A172 (cell line): Measurements from ENCODE around the gene CES2. TPM values are rescaled to one million over a fixed set of nuclear protein-coding genes. Genes with fewer than 3 reads are reported as not detected.
"Not testable (repeated sequence)": the region's sequence is repeated elsewhere in the genome, so short reads cannot be mapped to it uniquely, and the experiment has no call there.

Source experiments
- DNase-seq: peaks from one replicate; pipeline ENCODE4 v3.0.0-alpha.2; 2015; ENCODE audit warnings: low spot score
- total RNA-seq: library from RNA; depleted of rRNA; stranded (reverse); fragments of >200 nt; shearing (Covaris generic); gene quantifications from 2 replicates; pipeline ENCODE4 v1.2.3, GENCODE V29; 2014

CES2 gene
- total RNA-seq, 1 experiment from 2014 or later: 19.7 TPM

GRCh38 chr16:66934839-66935313, 440 bp upstream of the CES2 start:
- DNase-seq: not testable (repeated sequence)

- no peak for DNase-seq
Measured at GRCh38 chr16:66936462-66936861, 1.1 kb downstream of the CES2 start.

- DNase-seq: no peak
Measured at GRCh38 chr16:66936889-66937554, 1.7 kb downstream of the CES2 start.

- no peak for DNase-seq
Measured at GRCh38 chr16:66937725-66938337, 2.5 kb downstream of the CES2 start.

- no peak for DNase-seq
Measured at GRCh38 chr16:66939366-66939765, 4.0 kb downstream of the CES2 start.

GRCh38 chr16:66940236-66940635, 4.9 kb downstream of the CES2 start:
- no peak for DNase-seq

GRCh38 chr16:66942981-66943380, 7.7 kb downstream of the CES2 start:
- no peak for DNase-seq

- no peak for DNase-seq
Measured at GRCh38 chr16:66943426-66944053, 8.2 kb downstream of the CES2 start.

- no peak for DNase-seq
Measured at GRCh38 chr16:66944054-66944441, 8.7 kb downstream of the CES2 start.

- DNase-seq: not testable (repeated sequence)
Measured at GRCh38 chr16:66944971-66945370, 9.7 kb downstream of the CES2 start.

- DNase-seq: no peak
Measured at GRCh38 chr16:66945939-66946338, 10.6 kb downstream of the CES2 start.

- no peak for DNase-seq
Measured at GRCh38 chr16:66946541-66946940, 11.2 kb downstream of the CES2 start.

- no peak for DNase-seq
Measured at GRCh38 chr16:66946974-66947301, 11.6 kb downstream of the CES2 start.

- peak; percentile 89 for DNase-seq
Measured at GRCh38 chr16:66947302-66948065, 12.2 kb downstream of the CES2 start.

GRCh38 chr16:66948134-66948836, 13.0 kb downstream of the CES2 start:
- no peak for DNase-seq

GRCh38 chr16:66948837-66949225, 13.5 kb downstream of the CES2 start:
- no peak for DNase-seq

GRCh38 chr16:66949472-66949871, 14.2 kb downstream of the CES2 start:
- DNase-seq: no peak

GRCh38 chr16:66950437-66950836, 15.1 kb downstream of the CES2 start:
- no peak for DNase-seq

GRCh38 chr16:66950971-66951790, 15.9 kb downstream of the CES2 start:
- no peak for DNase-seq

GRCh38 chr16:66952430-66953110, 17.3 kb downstream of the CES2 start:
- DNase-seq: no peak
